PFSK-1 (cell line): Measurements from ENCODE around the gene SLIT3.

Experiments used
- FOXP2 ChIP-seq: optimal IDR thresholded peaks from 2 replicates; pipeline ENCODE3; 2011; ENCODE audit warnings: borderline replicate concordance, control low read depth, inconsistent platforms; ENCODE audit not compliant: insufficient read depth; ENCODE audit errors: extremely low read length, extremely low read depth
- POLR2AphosphoS5 ChIP-seq: IDR thresholded peaks from 2 replicates; pipeline ENCODE4 v1.6.1; 2012; ENCODE audit warnings: low read depth, mild to moderate bottlenecking, control low read depth, low read length, moderate library complexity
- REST ChIP-seq, 2 experiments: IDR thresholded peaks; 2 replicates each; pipeline versions ENCODE4 v1.6.1 to v1.8.0; 2011 to 2012; ENCODE audit warnings: low read depth in 2 of 2, low read length in 2 of 2, control low read depth in 1 of 2, inconsistent platforms in 1 of 2, mild to moderate bottlenecking in 1 of 2, moderate library complexity in 1 of 2; ENCODE audit not compliant: insufficient read depth in 1 of 2
- SIN3A ChIP-seq: IDR thresholded peaks from 2 replicates; pipeline ENCODE4 v1.6.1; 2012; ENCODE audit warnings: mild to moderate bottlenecking, low read length, moderate library complexity, borderline replicate concordance; ENCODE audit not compliant: insufficient read depth
- TAF1 ChIP-seq: IDR thresholded peaks from 2 replicates; pipeline ENCODE4 v1.6.1; 2012; ENCODE audit warnings: low read length, control low read depth, borderline replicate concordance; ENCODE audit not compliant: insufficient read depth

SLIT3 gene

GRCh38 chr5:169027501-169028061 lies 273.4 kb downstream of the SLIT3 start:
- no peak for TF ChIP-seq TAF1
- TF ChIP-seq REST (IDR thresholded peaks at IDR 0.05; ENCODE audit: insufficient read depth in 1 of 2, low read depth in 2 of 2, low read length in 2 of 2) = no peak
- no peak for TF ChIP-seq POLR2AphosphoS5
- TF ChIP-seq FOXP2 = no peak
- TF ChIP-seq SIN3A = no peak

GRCh38 chr5:169025491-169025890 lies 275.4 kb downstream of the SLIT3 start:
- TF ChIP-seq REST (IDR thresholded peaks at IDR 0.05; ENCODE audit: insufficient read depth in 1 of 2, low read depth in 2 of 2, low read length in 2 of 2) = no peak

GRCh38 chr5:169024421-169024820 lies 276.5 kb downstream of the SLIT3 start:
- no peak for TF ChIP-seq FOXP2
- TF ChIP-seq REST (IDR thresholded peaks at IDR 0.05; ENCODE audit: insufficient read depth in 1 of 2, low read depth in 2 of 2, low read length in 2 of 2) = no peak
- TF ChIP-seq POLR2AphosphoS5 = no peak
- no peak for TF ChIP-seq TAF1
- TF ChIP-seq SIN3A = no peak

DNA sequence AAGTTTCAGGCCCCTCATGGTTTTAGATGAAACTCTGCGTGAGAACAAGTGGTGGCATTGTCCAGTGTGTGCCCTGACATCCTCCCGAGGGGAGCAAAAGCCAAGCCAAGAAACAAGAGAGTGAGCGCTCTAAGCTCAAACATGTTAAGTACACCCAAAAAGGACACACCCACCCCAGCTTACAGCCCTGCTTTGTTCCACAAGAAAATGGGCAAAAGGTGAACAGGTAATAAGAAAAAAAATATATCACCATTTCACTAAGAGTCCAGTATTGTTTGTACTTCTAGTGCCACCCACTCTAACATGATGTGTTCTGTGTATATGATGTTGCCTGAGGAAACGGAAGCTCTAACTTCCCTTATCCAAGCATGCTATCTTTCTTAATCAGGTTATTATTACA lies 278.2 kb downstream of the SLIT3 start:
- TF ChIP-seq SIN3A (no peak), TAF1 (no peak), POLR2AphosphoS5 (no peak), FOXP2 (no peak), REST (IDR thresholded peaks at IDR 0.05; ENCODE audit: insufficient read depth in 1 of 2, low read depth in 2 of 2, low read length in 2 of 2) (no peak)

- TF ChIP-seq SIN3A (no peak), REST (IDR thresholded peaks at IDR 0.05; ENCODE audit: insufficient read depth in 1 of 2, low read depth in 2 of 2, low read length in 2 of 2) (no peak), POLR2AphosphoS5 (no peak), FOXP2 (no peak), TAF1 (no peak)
Observed at GRCh38 chr5:169020102-169020501, 280.8 kb downstream of the SLIT3 start.
